Transverse colon (tissue), 4 donors: ENCODE data around the gene MIA3. TPM values are rescaled to one million over a fixed set of nuclear protein-coding genes. Genes with fewer than 3 reads are reported as not detected.

Source experiments
- DNase-seq: peaks from one replicate; pipeline ENCODE4 v3.0.0-alpha.2; 2019
- H3K27ac ChIP-seq, 4 donors: fragments of 200-600 bp; sonication (generic); 2 replicates each; pipeline ENCODE4 v1.5.1; 2016 to 2018; ENCODE audit warnings: inconsistent platforms in 4 of 4
- H3K27me3 ChIP-seq: fragments of 200-600 bp; sonication (generic); 2 replicates; pipeline ENCODE4 v1.5.1; 2017; ENCODE audit warnings: inconsistent platforms
- H3K36me3 ChIP-seq, 4 donors: fragments of 200-600 bp; sonication (generic); 2 replicates each; pipeline ENCODE4 v1.5.1; 2017 to 2019; ENCODE audit warnings: inconsistent platforms in 4 of 4
- H3K4me1 ChIP-seq, 4 donors: fragments of 200-600 bp; sonication (generic); 2 replicates each; pipeline ENCODE4 v1.5.1; 2017 to 2020; ENCODE audit warnings: inconsistent platforms in 4 of 4
- H3K4me3 ChIP-seq, 4 donors: fragments of 200-600 bp; sonication (generic); 1 replicate in 1 of 4; 2 replicates in 3 of 4; pipeline versions ENCODE4 v1.5.1 to v1.6.1; 2017 to 2019; ENCODE audit warnings: inconsistent platforms in 4 of 4
- H3K9me3 ChIP-seq, 2 donors: fragments of 200-600 bp; sonication (generic); 2 replicates each; pipeline ENCODE4 v1.5.1; 2017 to 2019; ENCODE audit warnings: inconsistent platforms in 2 of 2
- EP300 ChIP-seq: sonication (generic); formaldehyde crosslinking; IDR thresholded peaks from one replicate; pipeline ENCODE4 v1.6.1; 2017; ENCODE audit warnings: antibody characterized with exemption, low read depth
- POLR2A ChIP-seq: fragments of 450-650 bp; IDR thresholded peaks from one replicate; pipeline ENCODE4 v1.6.1; 2016; ENCODE audit warnings: antibody characterized with exemption, mild to moderate bottlenecking, moderate library complexity
- POLR2AphosphoS5 ChIP-seq, 3 donors: sonication (generic); formaldehyde crosslinking; IDR thresholded peaks; one replicate each; pipeline ENCODE4 v1.6.1; 2016; ENCODE audit warnings: antibody characterized with exemption in 3 of 3
- WGBS, 2 donors: methylation state at CpG; one replicate each; pipeline ENCODE4 v1.1.5; 2018; ENCODE audit warnings: low coverage in 1 of 2; 5-methylcytosine and 5-hydroxymethylcytosine counted together
- in situ Hi-C, 4 donors: fragments of 200-750 bp; cut with MboI; loops; one replicate each; pipeline versions ENCODE4 v1.15.0 to v1.15.1; 2017; ENCODE audit warnings: low sequenced_read_pairs in 3 of 4, low pct_ligation_motif_present in 1 of 4, low pct_unique_long_range_greater_than_20kb in 1 of 4
- intact Hi-C: fragments of 100-400 bp; cut with DNase I; formaldehyde crosslinking; loops from one replicate; pipeline ENCODE4 v1.15.1; 2023; ENCODE audit warnings: low total_unique reads
- total RNA-seq, 4 donors: library from RNA; depleted of rRNA; stranded (reverse); fragments of >200 nt; gene quantifications; one replicate each; pipeline ENCODE4 v1.1.0, GENCODE V29; 2016
- TF ChIP-seq, protein P1 (sequence below), 5 experiments: fragments of 200-600 bp in 3 of 5; fragments of 450-650 bp in 2 of 5; sonication (generic) in 3 of 5; IDR thresholded peaks; 1 replicate in 2 of 5; 2 replicates in 3 of 5; pipeline ENCODE4 v1.5.1; 2016 to 2017; ENCODE audit warnings: antibody characterized with exemption in 5 of 5, inconsistent platforms in 3 of 5, mild to moderate bottlenecking in 2 of 5, moderate library complexity in 1 of 5

MIA3 gene
- total RNA-seq, 4 donors from 2014 or later = 39.2 to 185 (median 49.1) TPM

DNA sequence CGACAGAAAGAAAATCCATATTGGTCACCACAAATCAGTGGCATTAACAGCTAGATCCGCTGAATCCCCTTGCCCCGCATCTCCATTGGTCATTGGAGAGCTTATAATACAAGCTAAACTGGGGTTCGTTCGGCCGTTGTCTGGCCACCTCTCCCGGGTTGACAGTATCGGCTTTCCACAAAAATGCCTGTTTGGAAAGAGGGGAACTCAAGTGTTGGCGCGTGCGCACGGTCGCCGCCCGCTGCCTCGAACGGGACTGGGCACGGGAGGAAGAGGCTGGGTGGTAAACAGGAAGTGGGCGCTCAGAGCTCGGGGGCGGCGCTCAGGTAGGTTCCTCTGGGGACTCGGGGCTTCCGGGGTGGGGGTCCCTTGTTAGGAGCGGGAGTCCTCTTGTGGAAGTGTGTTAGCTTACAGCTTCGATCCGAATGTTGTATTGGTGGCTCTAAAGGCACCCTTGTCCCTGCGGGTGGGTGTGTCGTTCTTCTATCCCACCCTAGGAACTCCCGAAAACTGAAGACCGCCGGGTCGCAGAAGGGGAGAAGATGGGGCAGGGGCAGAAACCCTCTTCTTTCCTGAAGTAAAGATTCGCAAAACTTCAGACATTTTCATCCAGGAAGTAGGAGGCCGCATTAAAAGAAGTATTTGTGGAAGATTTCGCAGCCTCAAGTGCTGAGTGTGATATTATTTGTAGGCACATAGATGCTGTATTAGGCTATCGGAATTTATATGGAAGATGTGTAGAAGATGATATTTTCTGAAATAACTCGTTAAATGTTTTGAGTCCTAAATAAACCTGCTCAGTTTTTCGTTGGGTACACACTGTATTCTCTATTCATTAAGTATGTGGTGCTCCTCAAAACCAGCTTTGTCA lies 95.4 kb downstream of the MIA3 start:
- H3K27ac ChIP-seq = peak overlapping the region; percentile 94 to 99 (median 96)
- peak overlapping the region; percentile 65 to 90 (median 74) for H3K4me3 ChIP-seq
- DNase-seq = peak; percentile 95
- TF ChIP-seq POLR2A (peak; percentile 68), POLR2AphosphoS5 (IDR thresholded peaks at IDR 0.05) (peak; percentile 81 to 86 (median 81)), EP300 (no peak)
- TF ChIP-seq, protein P1, sequence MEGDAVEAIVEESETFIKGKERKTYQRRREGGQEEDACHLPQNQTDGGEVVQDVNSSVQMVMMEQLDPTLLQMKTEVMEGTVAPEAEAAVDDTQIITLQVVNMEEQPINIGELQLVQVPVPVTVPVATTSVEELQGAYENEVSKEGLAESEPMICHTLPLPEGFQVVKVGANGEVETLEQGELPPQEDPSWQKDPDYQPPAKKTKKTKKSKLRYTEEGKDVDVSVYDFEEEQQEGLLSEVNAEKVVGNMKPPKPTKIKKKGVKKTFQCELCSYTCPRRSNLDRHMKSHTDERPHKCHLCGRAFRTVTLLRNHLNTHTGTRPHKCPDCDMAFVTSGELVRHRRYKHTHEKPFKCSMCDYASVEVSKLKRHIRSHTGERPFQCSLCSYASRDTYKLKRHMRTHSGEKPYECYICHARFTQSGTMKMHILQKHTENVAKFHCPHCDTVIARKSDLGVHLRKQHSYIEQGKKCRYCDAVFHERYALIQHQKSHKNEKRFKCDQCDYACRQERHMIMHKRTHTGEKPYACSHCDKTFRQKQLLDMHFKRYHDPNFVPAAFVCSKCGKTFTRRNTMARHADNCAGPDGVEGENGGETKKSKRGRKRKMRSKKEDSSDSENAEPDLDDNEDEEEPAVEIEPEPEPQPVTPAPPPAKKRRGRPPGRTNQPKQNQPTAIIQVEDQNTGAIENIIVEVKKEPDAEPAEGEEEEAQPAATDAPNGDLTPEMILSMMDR (IDR thresholded peaks at IDR 0.05) = no peak
- H3K9me3 ChIP-seq = no peaks in the 10 kb centered on the region
- in situ Hi-C loops (loop anchor here in 1 of 4 donors (10.0 kb wide), 1 partner anchor 59 kb away; no protein-coding TSS in a partner anchor), intact Hi-C loops (no loop called here)
- peaks cover 15 to 35% (median 18%) of the 10 kb centered on the region in 4 donors for H3K4me1 ChIP-seq
- WGBS, 2 donors = 0% methylated on average over 14 to 39 of the region's 39 CpGs
- H3K27me3 ChIP-seq = no peaks in the 10 kb centered on the region
- peaks cover 0 to 20% (median 6%) of the 10 kb centered on the region in 4 donors for H3K36me3 ChIP-seq

DNA sequence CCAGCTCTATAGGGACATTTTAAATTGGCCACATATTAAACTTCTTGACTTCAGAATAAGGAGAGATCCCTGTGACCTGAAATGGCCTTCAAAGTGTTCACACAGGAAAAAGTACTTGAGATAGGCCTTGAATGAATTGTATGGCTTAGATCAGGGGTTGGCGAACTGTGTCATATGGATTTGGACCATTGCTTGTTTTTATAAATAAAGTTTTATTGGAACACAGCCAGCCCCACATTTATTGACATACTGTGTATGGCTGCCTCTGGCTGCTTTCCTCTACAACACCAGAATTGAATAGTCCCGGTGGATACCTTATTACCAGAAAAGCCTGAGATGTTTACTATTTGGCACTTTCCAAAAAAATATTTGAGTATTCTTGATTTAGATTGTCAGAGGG lies 98.5 kb downstream of the MIA3 start:
- in situ Hi-C loops (loop anchor here in 1 of 4 donors (10.0 kb wide), 1 partner anchor 62 kb away; no protein-coding TSS in a partner anchor), intact Hi-C loops (no loop called here)
- 89 to 100% methylated on average over 2 of the region's 2 CpGs for WGBS, 2 donors
- H3K27ac ChIP-seq = no peak overlapping the region
- H3K36me3 ChIP-seq = peaks cover 0 to 47% (median 20%) of the 10 kb centered on the region in 4 donors
- TF ChIP-seq POLR2A (no peak), POLR2AphosphoS5 (IDR thresholded peaks at IDR 0.05) (no peak), EP300 (no peak)
- TF ChIP-seq, protein P1 (IDR thresholded peaks at IDR 0.05) = no peak
- no peak overlapping the region for H3K4me3 ChIP-seq
- no peaks in the 10 kb centered on the region for H3K27me3 ChIP-seq
- no peaks in the 10 kb centered on the region for H3K9me3 ChIP-seq
- no peak for DNase-seq
- H3K4me1 ChIP-seq = peaks cover 4 to 10% (median 5%) of the 10 kb centered on the region in 4 donors

Other genes with a start within 250 kb of the MIA3 start
- gene HHIPL2, start 70.0 kb upstream of the MIA3 start, total RNA-seq = under 1 TPM in 2 of 4 donors, not detected in 2; 0.32 to 0.41 TPM
- gene TAF1A, start 28.2 kb upstream of the MIA3 start, total RNA-seq = 10 to 100 TPM in 1 of 4 donors, 1 to 10 TPM in 3; 2.2 to 10.1 (median 4.1) TPM
- 10 to 100 TPM; 25.8 to 41.4 (median 36.4) TPM for gene AIDA, start 94.4 kb downstream of the MIA3 start, total RNA-seq
- gene BROX, start 94.5 kb downstream of the MIA3 start, total RNA-seq = 10 to 100 TPM; 20.9 to 53.7 (median 43.3) TPM
- gene FAM177B, start 119.1 kb downstream of the MIA3 start, total RNA-seq = 10 to 100 TPM in 1 of 4 donors, 1 to 10 TPM in 1, not detected in 2; 4.0 to 13.9 TPM
- gene DISP1, start 196.9 kb downstream of the MIA3 start, total RNA-seq = 1 to 10 TPM; 2.2 to 7.2 (median 5.6) TPM